PC-9 (cell line): ENCODE results near the gene TNRC6C. TPM values are rescaled to one million over a fixed set of nuclear protein-coding genes. Genes with fewer than 3 reads are reported as not detected.
A peak's percentile ranks its signal among the peaks of the same experiment; 100 is the strongest.

Experiments used
- BruUV-seq: library from RNA; stranded (reverse); fragments of 400-500 nt; replicated peaks from 2 replicates; lab custom pipeline; 2021; lab: Mats Ljungman, UMichigan
- CTCF ChIA-PET: fragments of 300-600 bp; sonication (Branson Sonifier 250); formaldehyde crosslinking; loops from one replicate; lab custom pipeline; 2022; ENCODE audit warnings: antibody characterized with exemption; lab: Charles Lee
- POLR2A ChIA-PET: fragments of 300-600 bp; sonication (Branson Sonifier 250); formaldehyde crosslinking; loops from one replicate; lab custom pipeline; 2022; ENCODE audit warnings: antibody characterized with exemption; ENCODE audit not compliant: unreplicated experiment; lab: Charles Lee
- DNase-seq, 2 experiments: peaks; one replicate each; pipeline versions ENCODE4 v3.0.0 to v3.0.0-alpha.2; 2015 to 2022; ENCODE audit warnings: mixed read lengths in 1 of 2
- H2AFZ ChIP-seq: fragments of 200-600 bp; sonication (generic); 2 replicates; pipeline ENCODE4 v1.8.1; 2017; ENCODE audit warnings: antibody characterized with exemption
- H3F3A ChIP-seq: fragments of 200-600 bp; sonication (generic); 2 replicates; pipeline ENCODE4 v1.8.1; 2017; ENCODE audit warnings: antibody characterized with exemption, mild to moderate bottlenecking, low read depth; ENCODE audit not compliant: insufficient read depth
- H3K27ac ChIP-seq: fragments of 200-600 bp; sonication (generic); 2 replicates; pipeline ENCODE4 v1.6.1; 2016; ENCODE audit warnings: mixed run types
- H3K27me3 ChIP-seq: fragments of 200-600 bp; sonication (generic); 2 replicates; pipeline ENCODE4 v1.6.1; 2016; ENCODE audit warnings: low read depth, mixed run types; ENCODE audit not compliant: insufficient read depth
- H3K36me3 ChIP-seq: fragments of 200-600 bp; sonication (generic); 2 replicates; pipeline ENCODE4 v1.6.1; 2016; ENCODE audit warnings: low read depth, mixed run types
- H3K4me1 ChIP-seq: fragments of 200-600 bp; sonication (generic); replicated peaks from 2 replicates; pipeline ENCODE4 v1.6.1; 2016; ENCODE audit warnings: mixed run types; ENCODE audit not compliant: insufficient read depth
- H3K4me2 ChIP-seq: fragments of 200-600 bp; sonication (generic); 2 replicates; pipeline ENCODE4 v1.6.1; 2017; ENCODE audit warnings: mixed run types
- H3K4me3 ChIP-seq: fragments of 200-600 bp; sonication (generic); 2 replicates; pipeline ENCODE4 v1.6.1; 2016; ENCODE audit warnings: mixed run types
- H3K79me2 ChIP-seq: fragments of 200-600 bp; sonication (generic); 2 replicates; pipeline ENCODE4 v1.6.1; 2017; ENCODE audit warnings: low read depth, mixed run types
- H3K9me2 ChIP-seq: fragments of 200-600 bp; sonication (generic); 2 replicates; pipeline ENCODE4 v1.8.1; 2017; ENCODE audit warnings: mild to moderate bottlenecking; ENCODE audit not compliant: insufficient read depth
- H3K9me3 ChIP-seq: fragments of 200-600 bp; sonication (generic); 2 replicates; pipeline ENCODE4 v1.8.1; 2016; ENCODE audit warnings: low read depth; ENCODE audit not compliant: insufficient read depth
- H4K20me1 ChIP-seq: fragments of 200-600 bp; sonication (generic); 2 replicates; pipeline ENCODE4 v1.8.1; 2017; ENCODE audit not compliant: insufficient read depth
- CTCF ChIP-seq: fragments of 200-600 bp; sonication (generic); conservative IDR thresholded peaks from 2 replicates; pipeline ENCODE4 v1.6.1; 2017; ENCODE audit warnings: mixed run types, antibody characterized with exemption, mild to moderate bottlenecking, moderate library complexity
- EZH2 ChIP-seq: fragments of 200-600 bp; sonication (generic); IDR thresholded peaks from 2 replicates; pipeline ENCODE4 v1.8.0; 2017; ENCODE audit warnings: antibody characterized with exemption, low read depth
- intact Hi-C: fragments of 100-400 bp; cut with micrococcal nuclease; formaldehyde crosslinking; loops from one replicate; pipeline ENCODE4 v1.10.0; 2022; ENCODE audit not compliant: unreplicated experiment
- total RNA-seq: library from RNA; stranded (reverse); gene quantifications from 2 replicates; pipeline ENCODE4 v1.2.3, GENCODE V29; 2021

TNRC6C gene
- total RNA-seq, 1 experiment from 2014 or later = 0.37 TPM

GRCh38 chr17:78133179-78133951, 174.9 kb downstream of the TNRC6C start:
- Histone ChIP-seq H3K4me3 (no peak overlapping the region), H3K9me3 (no peaks in the 10 kb centered on the region), H3K27ac (no peak overlapping the region), H3K79me2 (no peaks in the 10 kb centered on the region), H3K4me2 (no peak overlapping the region), H3F3A (peaks cover 23% of the 10 kb centered on the region; the same call in 1 of the 2 replicates), H2AFZ (no peak overlapping the region), H3K36me3 (no peaks in the 10 kb centered on the region), H4K20me1 (no peaks in the 10 kb centered on the region), H3K4me1 (peaks cover 13% of the 10 kb centered on the region), H3K27me3 (no peaks in the 10 kb centered on the region), H3K9me2 (no peaks in the 10 kb centered on the region)
- TF ChIP-seq CTCF (no peak), EZH2 (no peak)
- no TSS peak for BruUV-seq
- CTCF ChIA-PET = no interaction called here
- no peak for DNase-seq
- POLR2A ChIA-PET = no interaction called here
- intact Hi-C loops = no loop called here

GRCh38 chr17:78133971-78134898, 175.7 kb downstream of the TNRC6C start:
- Histone ChIP-seq H3K27ac (no peak overlapping the region), H3K9me2 (no peaks in the 10 kb centered on the region), H3K27me3 (no peaks in the 10 kb centered on the region), H3F3A (peaks cover 26% of the 10 kb centered on the region; the same call in 1 of the 2 replicates), H4K20me1 (no peaks in the 10 kb centered on the region), H3K79me2 (no peaks in the 10 kb centered on the region), H3K4me3 (no peak overlapping the region), H3K4me2 (no peak overlapping the region), H2AFZ (no peak overlapping the region), H3K9me3 (no peaks in the 10 kb centered on the region), H3K36me3 (no peaks in the 10 kb centered on the region), H3K4me1 (peaks cover 8% of the 10 kb centered on the region)
- DNase-seq = peak in 1 of 2 experiments; percentile 49
- TF ChIP-seq EZH2 = no peak
- peak; percentile 43; the same call in 1 of the 2 replicates for TF ChIP-seq CTCF
- ChIA-PET POLR2A (interaction anchor here (0.6 to 0.7 kb wide), 2 partner anchors 8 to 84 kb away, joined by 3 to 19 read pairs; no protein-coding TSS in a partner anchor), CTCF (no interaction called here)
- BruUV-seq = no TSS peak
- intact Hi-C loops = loop anchor here (1.0 kb wide), 1 partner anchor 22 kb away; no protein-coding TSS in a partner anchor

- BruUV-seq = no TSS peak
- no peak for DNase-seq
- Histone ChIP-seq H3K4me2 (no peak overlapping the region), H3K4me1 (peaks cover 6% of the 10 kb centered on the region), H3K36me3 (no peaks in the 10 kb centered on the region), H3K27ac (no peak overlapping the region), H3K9me2 (no peaks in the 10 kb centered on the region), H2AFZ (no peak overlapping the region), H4K20me1 (no peaks in the 10 kb centered on the region), H3K27me3 (no peaks in the 10 kb centered on the region), H3F3A (peaks cover 29% of the 10 kb centered on the region; the same call in 1 of the 2 replicates), H3K79me2 (no peaks in the 10 kb centered on the region), H3K9me3 (no peaks in the 10 kb centered on the region), H3K4me3 (no peak overlapping the region)
- ChIA-PET POLR2A (no interaction called here), CTCF (no interaction called here)
- no peak for TF ChIP-seq EZH2
- no peak for TF ChIP-seq CTCF
- intact Hi-C loops = loop anchor here (1.0 kb wide), 1 partner anchor 23 kb away; no protein-coding TSS in a partner anchor
Observed at GRCh38 chr17:78134899-78135385, 176.4 kb downstream of the TNRC6C start.
